ENCODE measurements around the gene TPX2.

The TPX2 gene

GRCh38 chr20:31713312-31714273, 25.5 kb upstream of the TPX2 start:
- DNase-seq (ENCODE audit: low spot score in 2 of 2), result no peak
- Mint-ChIP-seq H3K9me3 (no peaks in the 10 kb centered on the region), H3K4me3 (peak overlapping the region; percentile 96), H3K36me3 (peaks cover 100% of the 10 kb centered on the region), H3K4me1 (peaks cover 93% of the 10 kb centered on the region), H3K27ac (peak overlapping the region; percentile 97)
- no peak for ATAC-seq

- peak overlapping the region; percentile 97 for H3K27ac Mint-ChIP-seq
- H3K36me3 Mint-ChIP-seq, result peaks cover 100% of the 10 kb centered on the region
- DNase-seq (ENCODE audit: low spot score in 2 of 2), result no peak
- no peaks in the 10 kb centered on the region for H3K9me3 Mint-ChIP-seq
- H3K4me1 Mint-ChIP-seq, result peaks cover 72% of the 10 kb centered on the region
- peak overlapping the region; percentile 96 for H3K4me3 Mint-ChIP-seq
- no peak for ATAC-seq
Measured at GRCh38 chr20:31715766-31716165, 23.3 kb upstream of the TPX2 start.

GRCh38 chr20:31716351-31716750, 22.7 kb upstream of the TPX2 start:
- ATAC-seq (no peak), DNase-seq (ENCODE audit: low spot score in 2 of 2) (no peak)
- peak overlapping the region; percentile 96 for H3K4me3 Mint-ChIP-seq
- H3K4me1 Mint-ChIP-seq, result peaks cover 67% of the 10 kb centered on the region
- no peaks in the 10 kb centered on the region for H3K9me3 Mint-ChIP-seq
- peaks cover 100% of the 10 kb centered on the region for H3K36me3 Mint-ChIP-seq
- peak overlapping the region; percentile 97 for H3K27ac Mint-ChIP-seq

GRCh38 chr20:31716818-31717477, 22.1 kb upstream of the TPX2 start:
- ATAC-seq (peak; percentile 19), DNase-seq (ENCODE audit: low spot score in 2 of 2) (no peak)
- H3K9me3 Mint-ChIP-seq, result no peaks in the 10 kb centered on the region
- H3K36me3 Mint-ChIP-seq, result peaks cover 100% of the 10 kb centered on the region
- H3K4me1 Mint-ChIP-seq, result peaks cover 61% of the 10 kb centered on the region
- peak overlapping the region; percentile 96 for H3K4me3 Mint-ChIP-seq
- H3K27ac Mint-ChIP-seq, result peak overlapping the region; percentile 97

GRCh38 chr20:31717478-31718201, 21.4 kb upstream of the TPX2 start:
- DNase-seq (ENCODE audit: low spot score in 2 of 2), result peak in 1 of 2 donors; percentile 69
- H3K4me1 Mint-ChIP-seq, result peaks cover 54% of the 10 kb centered on the region
- H3K9me3 Mint-ChIP-seq, result no peaks in the 10 kb centered on the region
- H3K27ac Mint-ChIP-seq, result peak overlapping the region; percentile 97
- peak; percentile 75 for ATAC-seq
- H3K4me3 Mint-ChIP-seq, result peak overlapping the region; percentile 96
- H3K36me3 Mint-ChIP-seq, result peaks cover 100% of the 10 kb centered on the region

- H3K4me3 Mint-ChIP-seq, result peak overlapping the region; percentile 96
- no peak for ATAC-seq
- peak overlapping the region; percentile 97 for H3K27ac Mint-ChIP-seq
- no peaks in the 10 kb centered on the region for H3K9me3 Mint-ChIP-seq
- H3K36me3 Mint-ChIP-seq, result peaks cover 91% of the 10 kb centered on the region
- peaks cover 45% of the 10 kb centered on the region for H3K4me1 Mint-ChIP-seq
- DNase-seq (ENCODE audit: low spot score in 2 of 2), result no peak
Measured at GRCh38 chr20:31718952-31719643, 20.0 kb upstream of the TPX2 start.

GRCh38 chr20:31719644-31720485, 19.2 kb upstream of the TPX2 start:
- DNase-seq (ENCODE audit: low spot score in 2 of 2) (no peak), ATAC-seq (no peak)
- H3K27ac Mint-ChIP-seq, result peak overlapping the region; percentile 97
- H3K9me3 Mint-ChIP-seq, result no peaks in the 10 kb centered on the region
- peaks cover 83% of the 10 kb centered on the region for H3K36me3 Mint-ChIP-seq
- H3K4me3 Mint-ChIP-seq, result peak overlapping the region; percentile 96
- peaks cover 38% of the 10 kb centered on the region for H3K4me1 Mint-ChIP-seq

- peak overlapping the region; percentile 96 for H3K4me3 Mint-ChIP-seq
- no peaks in the 10 kb centered on the region for H3K9me3 Mint-ChIP-seq
- H3K36me3 Mint-ChIP-seq, result peaks cover 74% of the 10 kb centered on the region
- DNase-seq (ENCODE audit: low spot score in 2 of 2) (peak in 1 of 2 donors; percentile 66), ATAC-seq (no peak)
- peak overlapping the region; percentile 97 for H3K27ac Mint-ChIP-seq
- peaks cover 29% of the 10 kb centered on the region for H3K4me1 Mint-ChIP-seq
Measured at GRCh38 chr20:31720486-31721407, 18.3 kb upstream of the TPX2 start.

GRCh38 chr20:31721408-31722256, 17.5 kb upstream of the TPX2 start:
- DNase-seq (ENCODE audit: low spot score in 2 of 2), result peak in 1 of 2 donors; percentile 67
- Mint-ChIP-seq H3K36me3 (peaks cover 66% of the 10 kb centered on the region), H3K4me3 (peak overlapping the region; percentile 96), H3K9me3 (no peaks in the 10 kb centered on the region), H3K4me1 (peaks cover 20% of the 10 kb centered on the region), H3K27ac (peak overlapping the region; percentile 97)
- ATAC-seq, result no peak

GRCh38 chr20:31722257-31723068, 16.6 kb upstream of the TPX2 start, which contains the start of gene BCL2L1:
Gene BCL2L1 (minus strand): TSS chr20:31722868. CDS start chr20:31722218, 650 bp downstream.
- H3K9me3 Mint-ChIP-seq, result no peaks in the 10 kb centered on the region
- H3K4me1 Mint-ChIP-seq, result peaks cover 12% of the 10 kb centered on the region
- H3K4me3 Mint-ChIP-seq, result peak within 1 kb of the TSS; percentile 96
- peak within 1 kb of the TSS; percentile 97 for H3K27ac Mint-ChIP-seq
- peaks cover 57% of the 10 kb centered on the region for H3K36me3 Mint-ChIP-seq
- ATAC-seq (peak; percentile 48), DNase-seq (ENCODE audit: low spot score in 2 of 2) (peak; percentile 53 to 89)

- peak overlapping the region; percentile 97 for H3K27ac Mint-ChIP-seq
- DNase-seq (ENCODE audit: low spot score in 2 of 2) (no peak), ATAC-seq (no peak)
- peaks cover 52% of the 10 kb centered on the region for H3K36me3 Mint-ChIP-seq
- H3K4me3 Mint-ChIP-seq, result peak overlapping the region; percentile 96
- no peaks in the 10 kb centered on the region for H3K9me3 Mint-ChIP-seq
- peaks cover 7% of the 10 kb centered on the region for H3K4me1 Mint-ChIP-seq
Measured at GRCh38 chr20:31723069-31723318, 16.1 kb upstream of the TPX2 start.
